ENCODE results near the gene SP5.
A peak's percentile ranks its signal among the peaks of the same experiment; 100 is the strongest.

SP5 gene

DNA sequence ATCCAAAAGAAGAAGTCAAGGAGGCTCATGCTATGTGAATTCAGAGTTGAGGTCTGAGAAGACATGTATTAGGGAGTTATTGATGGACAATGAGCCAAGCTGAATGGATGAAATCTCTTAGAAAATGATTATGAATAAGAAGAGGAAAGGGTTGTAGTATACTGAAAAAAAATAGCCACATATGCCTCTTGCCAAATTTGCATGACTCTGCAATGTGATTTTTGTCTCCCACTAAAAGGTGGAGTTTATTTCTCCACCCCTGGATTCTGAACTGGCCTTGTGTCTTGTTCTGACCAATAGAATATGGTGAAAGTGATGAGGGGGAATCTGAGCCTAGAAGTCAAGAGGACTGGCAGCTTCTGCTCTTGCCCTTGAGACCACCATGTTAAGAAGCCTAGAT lies 46.4 kb downstream of the SP5 start:
- H3K27ac ChIP-seq = no peak overlapping the region
- TF ChIP-seq, protein P1, sequence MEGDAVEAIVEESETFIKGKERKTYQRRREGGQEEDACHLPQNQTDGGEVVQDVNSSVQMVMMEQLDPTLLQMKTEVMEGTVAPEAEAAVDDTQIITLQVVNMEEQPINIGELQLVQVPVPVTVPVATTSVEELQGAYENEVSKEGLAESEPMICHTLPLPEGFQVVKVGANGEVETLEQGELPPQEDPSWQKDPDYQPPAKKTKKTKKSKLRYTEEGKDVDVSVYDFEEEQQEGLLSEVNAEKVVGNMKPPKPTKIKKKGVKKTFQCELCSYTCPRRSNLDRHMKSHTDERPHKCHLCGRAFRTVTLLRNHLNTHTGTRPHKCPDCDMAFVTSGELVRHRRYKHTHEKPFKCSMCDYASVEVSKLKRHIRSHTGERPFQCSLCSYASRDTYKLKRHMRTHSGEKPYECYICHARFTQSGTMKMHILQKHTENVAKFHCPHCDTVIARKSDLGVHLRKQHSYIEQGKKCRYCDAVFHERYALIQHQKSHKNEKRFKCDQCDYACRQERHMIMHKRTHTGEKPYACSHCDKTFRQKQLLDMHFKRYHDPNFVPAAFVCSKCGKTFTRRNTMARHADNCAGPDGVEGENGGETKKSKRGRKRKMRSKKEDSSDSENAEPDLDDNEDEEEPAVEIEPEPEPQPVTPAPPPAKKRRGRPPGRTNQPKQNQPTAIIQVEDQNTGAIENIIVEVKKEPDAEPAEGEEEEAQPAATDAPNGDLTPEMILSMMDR (conservative IDR thresholded peaks at IDR 0.05) = no peak

DNA sequence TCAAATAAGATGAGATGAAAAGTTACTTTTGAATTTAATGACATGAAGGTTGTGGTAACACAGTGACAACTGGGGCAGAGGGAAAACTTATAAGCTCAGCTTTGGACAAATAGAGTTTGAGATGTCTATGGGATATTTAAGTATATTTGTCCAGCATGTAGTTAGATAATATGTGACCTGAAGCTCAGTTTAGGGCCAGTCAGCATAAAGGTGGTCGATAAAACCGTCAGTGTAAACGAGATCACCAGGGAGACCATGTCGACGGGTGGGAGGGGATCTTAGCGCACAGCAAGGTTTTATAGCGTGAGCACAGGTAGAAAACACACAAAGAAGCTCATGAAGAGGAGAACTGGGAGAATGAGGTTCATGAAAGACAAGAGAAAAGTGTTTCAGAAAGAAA lies 47.6 kb downstream of the SP5 start:
- TF ChIP-seq, protein P1 (conservative IDR thresholded peaks at IDR 0.05) = no peak
- H3K27ac ChIP-seq = peak overlapping the region; percentile 63; the same call in 1 of the 2 replicates

DNA sequence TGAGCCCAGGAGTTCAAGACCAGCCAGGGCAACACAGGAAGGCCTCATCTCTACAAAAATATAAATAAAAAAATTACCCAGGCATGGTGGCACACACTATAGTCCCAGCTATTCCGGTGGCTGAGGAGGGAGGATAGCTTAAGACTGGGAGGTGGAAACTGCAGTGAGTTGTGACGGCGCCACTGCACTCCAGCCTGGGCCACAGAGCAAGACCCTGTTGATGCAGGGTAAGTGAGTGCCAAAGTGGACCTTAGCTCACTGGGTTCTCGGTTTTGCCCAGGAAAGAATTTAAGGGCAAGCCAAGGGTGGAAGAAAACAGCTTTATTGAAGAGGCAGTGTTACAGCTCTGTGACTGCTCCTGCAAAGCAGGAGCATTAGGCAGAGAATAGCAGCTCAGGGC lies 48.1 kb downstream of the SP5 start:
- H3K27ac ChIP-seq = peak overlapping the region; percentile 63; the same call in 1 of the 2 replicates
- TF ChIP-seq, protein P1 (conservative IDR thresholded peaks at IDR 0.05) = no peak

DNA sequence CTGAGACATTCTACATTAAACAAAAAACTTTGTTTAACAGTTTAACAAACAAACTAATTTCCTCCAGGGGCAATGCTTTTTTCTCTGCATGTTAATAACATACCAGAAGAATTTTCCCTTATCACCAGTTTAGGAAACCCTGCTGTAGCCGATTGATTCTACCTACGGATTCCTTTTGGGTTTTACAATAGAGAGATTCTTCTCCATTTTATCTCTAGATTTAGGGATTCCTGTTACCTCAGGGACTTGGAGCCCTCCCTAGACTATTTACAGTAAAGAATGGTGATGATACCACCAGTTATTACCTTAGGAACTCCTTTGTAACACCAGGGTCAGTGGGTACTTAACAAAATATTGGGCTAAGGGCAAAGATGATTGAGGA lies 49.7 kb downstream of the SP5 start:
- TF ChIP-seq, protein P1 (conservative IDR thresholded peaks at IDR 0.05) = no peak
- peak overlapping the region; percentile 63 for H3K27ac ChIP-seq

DNA sequence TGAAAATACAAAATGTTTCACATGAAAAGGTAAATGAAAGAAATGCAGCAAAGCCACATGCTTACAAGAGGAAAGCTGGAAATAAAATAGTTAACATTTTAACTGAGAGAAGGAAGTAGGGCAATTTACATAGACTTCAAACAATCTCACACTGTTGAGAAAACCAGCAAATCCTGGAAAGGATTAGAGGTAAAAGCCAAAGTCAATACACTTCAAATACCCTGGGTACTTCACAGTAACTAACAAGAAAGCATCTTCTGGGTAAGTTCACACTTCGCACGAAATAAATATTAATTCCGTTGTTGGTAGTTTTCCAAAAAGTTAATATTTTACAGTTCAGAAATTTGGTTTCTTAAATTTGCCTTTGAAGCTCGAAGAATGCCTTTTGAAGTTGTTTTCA lies 51.6 kb downstream of the SP5 start:
- H3K27ac ChIP-seq = peak overlapping the region; percentile 63
- TF ChIP-seq, protein P1 (conservative IDR thresholded peaks at IDR 0.05) = no peak
